ENCODE data around the gene KCNMA1. TPM values are rescaled to one million over a fixed set of nuclear protein-coding genes. Genes with fewer than 3 reads are reported as not detected.

KCNMA1 gene
- total and polyA plus RNA-seq, 8 donors, result 0.92 to 155 (median 54.3) TPM

DNA sequence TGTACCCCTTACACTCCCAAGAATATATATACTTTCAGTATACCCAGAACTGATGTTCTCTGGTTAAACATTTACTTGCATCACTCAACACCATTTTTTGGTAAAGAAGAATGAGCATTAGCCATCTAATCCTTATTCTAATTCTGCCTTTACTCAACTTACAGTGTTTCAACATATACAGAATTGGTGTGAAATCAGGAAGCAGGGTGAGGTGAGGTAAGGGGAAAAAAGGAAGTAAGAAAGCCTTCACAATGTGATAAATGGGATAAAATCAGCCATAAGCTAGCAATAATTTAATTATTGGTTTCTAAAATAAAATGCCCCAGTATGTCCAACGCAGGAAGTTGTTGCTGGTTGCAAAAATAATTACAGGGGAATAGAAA, 605.4 kb downstream of the KCNMA1 start:
- Histone ChIP-seq H3K36me3 (no peaks in the 10 kb centered on the region), H3K27ac (no peak overlapping the region), H3K4me1 (peaks cover 0 to 18% (median 4%) of the 10 kb centered on the region in 4 donors), H3K9me3 (no peaks in the 10 kb centered on the region), H3K27me3 (no peaks in the 10 kb centered on the region), H3K4me3 (no peak overlapping the region)
- intact Hi-C loops (cut with DNase I; ENCODE audit: low total_unique reads), result no loop called here
- 54 to 64% (median 60%) methylated on average over 1 of the region's 1 CpG for WGBS, 5 donors
- TF ChIP-seq, protein P1, sequence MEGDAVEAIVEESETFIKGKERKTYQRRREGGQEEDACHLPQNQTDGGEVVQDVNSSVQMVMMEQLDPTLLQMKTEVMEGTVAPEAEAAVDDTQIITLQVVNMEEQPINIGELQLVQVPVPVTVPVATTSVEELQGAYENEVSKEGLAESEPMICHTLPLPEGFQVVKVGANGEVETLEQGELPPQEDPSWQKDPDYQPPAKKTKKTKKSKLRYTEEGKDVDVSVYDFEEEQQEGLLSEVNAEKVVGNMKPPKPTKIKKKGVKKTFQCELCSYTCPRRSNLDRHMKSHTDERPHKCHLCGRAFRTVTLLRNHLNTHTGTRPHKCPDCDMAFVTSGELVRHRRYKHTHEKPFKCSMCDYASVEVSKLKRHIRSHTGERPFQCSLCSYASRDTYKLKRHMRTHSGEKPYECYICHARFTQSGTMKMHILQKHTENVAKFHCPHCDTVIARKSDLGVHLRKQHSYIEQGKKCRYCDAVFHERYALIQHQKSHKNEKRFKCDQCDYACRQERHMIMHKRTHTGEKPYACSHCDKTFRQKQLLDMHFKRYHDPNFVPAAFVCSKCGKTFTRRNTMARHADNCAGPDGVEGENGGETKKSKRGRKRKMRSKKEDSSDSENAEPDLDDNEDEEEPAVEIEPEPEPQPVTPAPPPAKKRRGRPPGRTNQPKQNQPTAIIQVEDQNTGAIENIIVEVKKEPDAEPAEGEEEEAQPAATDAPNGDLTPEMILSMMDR (IDR thresholded peaks at IDR 0.05), result no peak
- TF ChIP-seq POLR2A (IDR thresholded peaks at IDR 0.05), result no peak
- no peak for TF ChIP-seq EP300 (IDR thresholded peaks at IDR 0.05)
- no peak for TF ChIP-seq POLR2AphosphoS5 (IDR thresholded peaks at IDR 0.05)
- no peak for DNase-seq

GRCh38 chr10:77031531-77032187, 605.9 kb downstream of the KCNMA1 start:
- H3K4me3 ChIP-seq, result no peak overlapping the region
- TF ChIP-seq EP300 (IDR thresholded peaks at IDR 0.05), result no peak
- TF ChIP-seq, protein P1 (IDR thresholded peaks at IDR 0.05), result no peak
- no peak for TF ChIP-seq POLR2AphosphoS5 (IDR thresholded peaks at IDR 0.05)
- TF ChIP-seq POLR2A (IDR thresholded peaks at IDR 0.05), result no peak
- no peaks in the 10 kb centered on the region for H3K36me3 ChIP-seq
- no peaks in the 10 kb centered on the region for H3K9me3 ChIP-seq
- intact Hi-C loops (cut with DNase I; ENCODE audit: low total_unique reads), result no loop called here
- H3K27me3 ChIP-seq, result no peaks in the 10 kb centered on the region
- DNase-seq, result no peak
- 44 to 57% (median 45%) methylated on average over 1 of the region's 1 CpG for WGBS, 5 donors
- no peak overlapping the region for H3K27ac ChIP-seq
- peaks cover 0 to 14% (median 4%) of the 10 kb centered on the region in 4 donors for H3K4me1 ChIP-seq

- no peak overlapping the region for H3K4me3 ChIP-seq
- no peaks in the 10 kb centered on the region for H3K36me3 ChIP-seq
- H3K4me1 ChIP-seq, result peaks cover 0 to 14% (median 4%) of the 10 kb centered on the region in 4 donors
- no peak overlapping the region for H3K27ac ChIP-seq
- H3K9me3 ChIP-seq, result no peaks in the 10 kb centered on the region
- WGBS, 5 donors, result 61 to 84% (median 70%) methylated on average over 2 of the region's 2 CpGs
- intact Hi-C loops (cut with DNase I; ENCODE audit: low total_unique reads), result no loop called here
- DNase-seq, result no peak
- TF ChIP-seq POLR2AphosphoS5 (IDR thresholded peaks at IDR 0.05) (no peak), EP300 (IDR thresholded peaks at IDR 0.05) (no peak), POLR2A (IDR thresholded peaks at IDR 0.05) (no peak)
- TF ChIP-seq, protein P1 (IDR thresholded peaks at IDR 0.05), result no peak
- no peaks in the 10 kb centered on the region for H3K27me3 ChIP-seq
These were observed 606.6 kb downstream of the KCNMA1 start for GRCh38 chr10:77030974-77031373.

- H3K4me1 ChIP-seq, result peaks cover 0 to 14% (median 4%) of the 10 kb centered on the region in 4 donors
- no peak for DNase-seq
- 61 to 75% (median 74%) methylated on average over 4 of the region's 4 CpGs for WGBS, 5 donors
These were observed 607.6 kb downstream of the KCNMA1 start for GRCh38 chr10:77029777-77030717.

More at GRCh38 chr10:77029777-77030717, 607.6 kb downstream of the KCNMA1 start:
- Histone ChIP-seq H3K27ac (no peak overlapping the region), H3K36me3 (no peaks in the 10 kb centered on the region), H3K27me3 (no peaks in the 10 kb centered on the region), H3K4me3 (no peak overlapping the region), H3K9me3 (no peaks in the 10 kb centered on the region)
- no peak for TF ChIP-seq POLR2A (IDR thresholded peaks at IDR 0.05)
- no peak for TF ChIP-seq POLR2AphosphoS5 (IDR thresholded peaks at IDR 0.05)
- TF ChIP-seq, protein P1 (IDR thresholded peaks at IDR 0.05), result no peak
- no peak for TF ChIP-seq EP300 (IDR thresholded peaks at IDR 0.05)
- intact Hi-C loops (cut with DNase I; ENCODE audit: low total_unique reads), result no loop called here
